SU-DHL-6 (cell line): ENCODE data around the gene GLIS2.

Experiments
- CTCF ChIP-seq: fragments of 200-600 bp; sonication (generic); IDR thresholded peaks from one replicate; pipeline ENCODE4 v1.5.1; 2017; ENCODE audit warnings: antibody characterized with exemption, mild to moderate bottlenecking, low read length, moderate library complexity; ENCODE audit not compliant: insufficient read depth, poor library complexity, severe bottlenecking
- EZH2phosphoT487 ChIP-seq: fragments of 200-600 bp; sonication (generic), shearing (Covaris generic); conservative IDR thresholded peaks from 2 replicates; pipeline ENCODE4 v1.6.1; 2018; ENCODE audit warnings: mild to moderate bottlenecking, antibody characterized with exemption, low read length, moderate library complexity, mixed read lengths

- TF ChIP-seq CTCF (no peak), EZH2phosphoT487 (no peak)
Measured at GRCh38 chr16:4365014-4365406, 49.1 kb downstream of the GLIS2 start.
